HL-60 (cell line): Measurements from ENCODE around the gene FLYWCH1.

Source experiments
- CTCF ChIP-seq: IDR thresholded peaks from one replicate; pipeline ENCODE4 v1.5.1; 2011; ENCODE audit warnings: low read length, control low read depth, inconsistent platforms; ENCODE audit not compliant: insufficient read depth
- POLR2AphosphoS5 ChIP-seq: IDR thresholded peaks from 2 replicates; pipeline ENCODE4 v1.6.1; 2012; ENCODE audit warnings: low read depth
- REST ChIP-seq: IDR thresholded peaks from 2 replicates; pipeline ENCODE4 v1.6.1; 2012; ENCODE audit warnings: low read depth; ENCODE audit not compliant: insufficient replicate concordance

GRCh38 chr16:2991566-2992261 is 80.0 kb downstream of the FLYWCH1 start:
- no peak for TF ChIP-seq CTCF
- TF ChIP-seq REST = no peak
- no peak for TF ChIP-seq POLR2AphosphoS5
